GM06990 (cell line): ENCODE data around the gene TRPM8.

Experiments
- DNase-seq: peaks from one replicate; pipeline ENCODE4 v3.0.0-alpha.2; 2011; ENCODE audit not compliant: insufficient read length; ENCODE audit errors: extremely low read depth
- H3K27me3 ChIP-seq: replicated peaks from 2 replicates; pipeline ENCODE4 v1.6.0; 2011; ENCODE audit warnings: low read length; ENCODE audit not compliant: control insufficient read depth, insufficient read depth
- H3K36me3 ChIP-seq: 2 replicates; pipeline ENCODE4 v1.5.1; 2011; ENCODE audit warnings: low read length; ENCODE audit not compliant: control insufficient read depth, insufficient read depth
- H3K4me3 ChIP-seq: replicated peaks from 2 replicates; pipeline ENCODE4 v1.5.1; 2011; ENCODE audit warnings: low read depth, mild to moderate bottlenecking, control low read depth, low read length
- CTCF ChIP-seq: IDR thresholded peaks from 2 replicates; pipeline ENCODE4 v1.5.1; 2011; ENCODE audit warnings: low read length, control low read depth, mild to moderate bottlenecking, inconsistent platforms; ENCODE audit not compliant: insufficient read depth, poor library complexity, severe bottlenecking

The TRPM8 gene

GRCh38 chr2:233938676-233939370 is 21.6 kb downstream of the TRPM8 start:
- no peak for DNase-seq
- Histone ChIP-seq H3K27me3 (no peaks in the 10 kb centered on the region; the same call in 1 of the 2 replicates), H3K4me3 (no peak overlapping the region), H3K36me3 (no peaks in the 10 kb centered on the region)
- TF ChIP-seq CTCF, result no peak

- DNase-seq, result no peak
- H3K36me3 ChIP-seq, result no peaks in the 10 kb centered on the region
- no peaks in the 10 kb centered on the region; the same call in 1 of the 2 replicates for H3K27me3 ChIP-seq
- no peak for TF ChIP-seq CTCF
- H3K4me3 ChIP-seq, result no peak overlapping the region
Observed at GRCh38 chr2:233940376-233941276, 23.5 kb downstream of the TRPM8 start.

- Histone ChIP-seq H3K27me3 (no peaks in the 10 kb centered on the region), H3K36me3 (no peaks in the 10 kb centered on the region), H3K4me3 (no peak overlapping the region)
- TF ChIP-seq CTCF, result no peak
- no peak for DNase-seq
Observed at GRCh38 chr2:233942731-233943130, 25.6 kb downstream of the TRPM8 start.

- Histone ChIP-seq H3K4me3 (no peak overlapping the region), H3K27me3 (no peaks in the 10 kb centered on the region), H3K36me3 (no peaks in the 10 kb centered on the region)
- DNase-seq, result no peak
- no peak for TF ChIP-seq CTCF
Observed at GRCh38 chr2:233944269-233944668, 27.1 kb downstream of the TRPM8 start.

- TF ChIP-seq CTCF, result no peak
Observed at GRCh38 chr2:233944722-233945121, 27.5 kb downstream of the TRPM8 start.

More at GRCh38 chr2:233944722-233945121, 27.5 kb downstream of the TRPM8 start:
- H3K27me3 ChIP-seq, result no peaks in the 10 kb centered on the region
- H3K36me3 ChIP-seq, result no peaks in the 10 kb centered on the region
- H3K4me3 ChIP-seq, result no peak overlapping the region
- DNase-seq, result no peak
